ENCODE results near the gene TMEM141. TPM values are rescaled to one million over a fixed set of nuclear protein-coding genes. Genes with fewer than 3 reads are reported as not detected.

The TMEM141 gene
- total and polyA plus RNA-seq, 2 of the 8 experiments (the other 6 are each of a cell fraction or from before 2014, with no cell fraction given) = 51.1 to 137 TPM

GRCh38 chr9:136823136-136824046 is 32.2 kb downstream of the TMEM141 start:
- H2BK20ac ChIP-seq (ENCODE audit: low read length) = no peak overlapping the region
- no peak overlapping the region for H2BK15ac ChIP-seq (ENCODE audit: low read length)
- H3K36me3 ChIP-seq (ENCODE audit: control insufficient read depth in 2 of 4, insufficient read depth in 4 of 4, low read length in 3 of 4) = peaks cover 8 to 23% (median 17%) of the 10 kb centered on the region in 4 experiments; a peak in 7 of 8 replicates
- H3K4me3 ChIP-seq (ENCODE audit: extremely low read depth in 1 of 4, insufficient read depth in 2 of 4, low read depth in 3 of 4, low read length in 4 of 4) = no peak overlapping the region
- CTCF ChIA-PET (ENCODE audit: partially characterized antibody) = interaction anchor here (0.6 to 17.4 kb wide), 10 partner anchors 12 to 411 kb away, joined by 3 to 131 read pairs (median 4); partner anchors contain the start of gene AJM1
- no peak overlapping the region for H2AFZ ChIP-seq (ENCODE audit: low read length)
- no peak overlapping the region for H3K4ac ChIP-seq (replicated peaks; ENCODE audit: insufficient read length, low read depth, low read length)
- no peak overlapping the region for H4K91ac ChIP-seq (replicated peaks; ENCODE audit: insufficient read length, low read length)
- no peak overlapping the region for H4K5ac ChIP-seq (ENCODE audit: insufficient read length, low read depth, low read length)
- H3K4me1 ChIP-seq (replicated peaks in 1 of 4; ENCODE audit: control insufficient read depth in 3 of 4, insufficient read depth in 4 of 4, low read length in 3 of 4) = peaks cover 0 to 11% (median 5%) of the 10 kb centered on the region in 4 experiments; a peak in 4 of 7 replicates
- no peak overlapping the region for H2BK12ac ChIP-seq (ENCODE audit: low read depth, low read length)
- peaks cover 0 to 11% of the 10 kb centered on the region in 2 experiments; a peak in 2 of 4 replicates for H3K79me2 ChIP-seq (ENCODE audit: control insufficient read depth in 1 of 2, insufficient read depth in 2 of 2, low read length in 2 of 2)
- H4K8ac ChIP-seq (ENCODE audit: extremely low read depth, insufficient read depth, low read length) = peak overlapping the region; percentile 0; the same call in 1 of the 2 replicates
- peaks cover 7% of the 10 kb centered on the region for H3K23me2 ChIP-seq (ENCODE audit: low read depth, low read length)
- H3K23ac ChIP-seq (ENCODE audit: insufficient read length) = no peak overlapping the region
- DNase-seq (ENCODE audit: low read depth in 1 of 2, low spot score in 2 of 2) = no peak
- no peak overlapping the region for H3K14ac ChIP-seq (ENCODE audit: insufficient read length)
- no peaks in the 10 kb centered on the region for H3K9me3 ChIP-seq (ENCODE audit: insufficient read depth in 2 of 2, low read depth in 1 of 2, low read length in 1 of 2)
- H3K9ac ChIP-seq (replicated peaks in 1 of 4; ENCODE audit: extremely low read depth in 1 of 4, low read depth in 3 of 4, low read length in 3 of 4) = no peak overlapping the region
- FAIRE-seq = no peak
- no peak overlapping the region for H3K18ac ChIP-seq (ENCODE audit: extremely low read depth, low read length)
- no peak overlapping the region for H3K27ac ChIP-seq (ENCODE audit: low read depth, low read length)
- POLR2A ChIA-PET (ENCODE audit: partially characterized antibody) = interaction anchor here (1.5 to 10.8 kb wide), 5 partner anchors 10 to 24 kb away, joined by 5 to 96 read pairs (median 21); partner anchors contain the start of genes AJM1 and RABL6
- 92% methylated on average over 28 of the region's 30 CpGs; no CpG with 5 or more reads in 1 of the 2 experiments for WGBS, 2 experiments (ENCODE audit: extremely low coverage in 1 of 2, insufficient coverage in 1 of 2, insufficient read length in 1 of 2, insufficient replicate concordance in 2 of 2, low coverage in 1 of 2, low lambda C conversion rate in 2 of 2, missing lambda C conversion rate in 1 of 2)
- H4K20me1 ChIP-seq (replicated peaks in 1 of 2; ENCODE audit: control insufficient read depth in 1 of 2, insufficient read depth in 2 of 2, low read length in 2 of 2) = peaks cover 21 to 43% of the 10 kb centered on the region in 2 experiments
- 0 out of 7 replicates have a peak, but pooled peaks cover 0 to 2% (median 0%) of the 10 kb centered on the region in 4 experiments for H3K27me3 ChIP-seq (replicated peaks in 1 of 4; ENCODE audit: control insufficient read depth in 3 of 4, extremely low read depth in 1 of 4, insufficient read depth in 3 of 4, low read length in 3 of 4)
- no peak overlapping the region for H3K56ac ChIP-seq (replicated peaks; ENCODE audit: insufficient read length, low read depth, low read length)
- peaks cover 12% of the 10 kb centered on the region for H3K79me1 ChIP-seq (ENCODE audit: low read depth, low read length)
- H2BK120ac ChIP-seq (replicated peaks; ENCODE audit: low read depth, low read length) = no peak overlapping the region
- H3K4me2 ChIP-seq (ENCODE audit: insufficient read depth in 1 of 2, low read depth in 2 of 2, low read length in 2 of 2) = no peak overlapping the region
- no peak overlapping the region for H2BK5ac ChIP-seq (ENCODE audit: low read depth, low read length)
- no peak overlapping the region for H2AK5ac ChIP-seq (ENCODE audit: low read depth, low read length)
- no peak for TF ChIP-seq TCF12 (IDR thresholded peaks at IDR 0.05; ENCODE audit: low read depth, low read length)
- TF ChIP-seq JUN (IDR thresholded peaks at IDR 0.05; ENCODE audit: low read depth, low read length) = no peak
- TF ChIP-seq SP1 (IDR thresholded peaks at IDR 0.05; ENCODE audit: low read depth, low read length) = no peak
- no peak for TF ChIP-seq EP300 (IDR thresholded peaks at IDR 0.05; ENCODE audit: borderline replicate concordance in 1 of 2, low read depth in 2 of 2, low read length in 2 of 2)
- TF ChIP-seq GTF2F1 (IDR thresholded peaks at IDR 0.05; ENCODE audit: borderline replicate concordance, low read depth, low read length) = no peak
- no peak for TF ChIP-seq CHD1 (IDR thresholded peaks at IDR 0.05; ENCODE audit: low read depth, low read length)
- no peak for TF ChIP-seq SIRT6 (IDR thresholded peaks at IDR 0.05; ENCODE audit: low read length)
- no peak for TF ChIP-seq SIN3A (conservative IDR thresholded peaks at IDR 0.05 in 1 of 2, IDR thresholded peaks at IDR 0.05 in 1 of 2; ENCODE audit: low read depth in 1 of 2, low read length in 2 of 2)
- TF ChIP-seq HDAC6 (IDR thresholded peaks at IDR 0.05; ENCODE audit: low read depth, low read length) = no peak
- no peak for TF ChIP-seq EGR1 (IDR thresholded peaks at IDR 0.05; ENCODE audit: borderline replicate concordance, low read depth, low read length)
- TF ChIP-seq ZNF274 (IDR thresholded peaks at IDR 0.05; ENCODE audit: borderline replicate concordance, extremely low read depth, low read length) = no peak
- no peak for TF ChIP-seq JUND (IDR thresholded peaks at IDR 0.05; ENCODE audit: low read length)

Measured in H1 (cell line).